ENCODE results near the gene CROT.

The CROT gene

GRCh38 chr7:87427288-87427687, 81.8 kb downstream of the CROT start:
- no peak for DNase-seq (ENCODE audit: low read depth)
- H3K4me3 ChIP-seq (ENCODE audit: low read depth, low read length): no peak overlapping the region
- TF ChIP-seq, protein P1, sequence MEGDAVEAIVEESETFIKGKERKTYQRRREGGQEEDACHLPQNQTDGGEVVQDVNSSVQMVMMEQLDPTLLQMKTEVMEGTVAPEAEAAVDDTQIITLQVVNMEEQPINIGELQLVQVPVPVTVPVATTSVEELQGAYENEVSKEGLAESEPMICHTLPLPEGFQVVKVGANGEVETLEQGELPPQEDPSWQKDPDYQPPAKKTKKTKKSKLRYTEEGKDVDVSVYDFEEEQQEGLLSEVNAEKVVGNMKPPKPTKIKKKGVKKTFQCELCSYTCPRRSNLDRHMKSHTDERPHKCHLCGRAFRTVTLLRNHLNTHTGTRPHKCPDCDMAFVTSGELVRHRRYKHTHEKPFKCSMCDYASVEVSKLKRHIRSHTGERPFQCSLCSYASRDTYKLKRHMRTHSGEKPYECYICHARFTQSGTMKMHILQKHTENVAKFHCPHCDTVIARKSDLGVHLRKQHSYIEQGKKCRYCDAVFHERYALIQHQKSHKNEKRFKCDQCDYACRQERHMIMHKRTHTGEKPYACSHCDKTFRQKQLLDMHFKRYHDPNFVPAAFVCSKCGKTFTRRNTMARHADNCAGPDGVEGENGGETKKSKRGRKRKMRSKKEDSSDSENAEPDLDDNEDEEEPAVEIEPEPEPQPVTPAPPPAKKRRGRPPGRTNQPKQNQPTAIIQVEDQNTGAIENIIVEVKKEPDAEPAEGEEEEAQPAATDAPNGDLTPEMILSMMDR (conservative IDR thresholded peaks at IDR 0.05; ENCODE audit: low read depth, low read length): no peak

- TF ChIP-seq, protein P1 (conservative IDR thresholded peaks at IDR 0.05; ENCODE audit: low read depth, low read length): no peak
- DNase-seq (ENCODE audit: low read depth): no peak
- no peak overlapping the region for H3K4me3 ChIP-seq (ENCODE audit: low read depth, low read length)
These were observed 87.1 kb downstream of the CROT start for GRCh38 chr7:87432536-87432935.

GRCh38 chr7:87435546-87435945, 90.1 kb downstream of the CROT start:
- peak; percentile 57 for DNase-seq (ENCODE audit: low read depth)
- H3K4me3 ChIP-seq (ENCODE audit: low read depth, low read length): no peak overlapping the region
- TF ChIP-seq, protein P1 (conservative IDR thresholded peaks at IDR 0.05; ENCODE audit: low read depth, low read length): no peak

DNA sequence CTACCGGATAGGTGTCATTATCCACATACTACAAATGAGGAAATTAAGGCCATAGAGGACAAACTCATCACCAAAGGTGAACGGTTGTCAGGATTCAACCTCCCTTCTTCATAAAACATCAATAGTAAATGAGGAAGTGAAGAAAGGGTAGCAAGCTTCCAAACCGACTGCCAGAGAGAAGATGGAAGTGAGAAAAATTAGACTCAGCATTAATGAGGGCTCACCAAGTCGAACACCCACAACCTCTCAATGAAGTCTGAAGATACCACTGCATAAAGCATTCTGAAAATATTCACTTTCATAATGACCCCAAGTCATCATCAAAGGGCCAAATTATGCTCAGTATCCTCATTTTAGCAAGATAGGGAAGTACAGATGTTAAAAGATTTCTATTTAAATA, 100.4 kb downstream of the CROT start:
- TF ChIP-seq, protein P1 (conservative IDR thresholded peaks at IDR 0.05; ENCODE audit: low read depth, low read length): no peak
- H3K4me3 ChIP-seq (ENCODE audit: low read depth, low read length): no peak overlapping the region
- DNase-seq (ENCODE audit: low read depth): no peak

DNA sequence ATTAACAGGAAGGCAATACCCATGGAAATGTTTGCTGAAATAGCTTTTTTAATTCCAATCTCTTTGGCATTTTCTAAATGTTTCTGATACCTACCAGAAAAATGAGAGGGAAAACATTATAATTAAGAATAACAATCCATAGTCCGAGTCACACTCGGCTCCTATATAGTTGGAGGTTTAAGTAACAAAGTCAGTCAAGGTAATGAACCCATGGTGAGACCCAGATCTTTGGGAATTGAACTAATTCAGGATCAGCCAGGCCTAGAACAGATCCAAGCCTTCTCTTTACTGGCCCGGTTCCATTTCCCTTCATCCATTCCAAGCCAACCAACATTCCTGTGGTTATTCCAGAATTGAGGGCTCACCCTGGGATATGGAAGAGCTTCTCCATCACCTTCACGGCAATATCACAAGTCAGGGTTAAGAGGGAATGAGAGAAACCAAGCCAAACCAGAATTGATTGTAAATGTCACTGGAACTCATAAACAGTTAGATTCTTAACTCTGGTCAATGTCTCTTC, 101.7 kb downstream of the CROT start:
- TF ChIP-seq, protein P1 (conservative IDR thresholded peaks at IDR 0.05; ENCODE audit: low read depth, low read length): no peak
- no peak for DNase-seq (ENCODE audit: low read depth)
- no peak overlapping the region for H3K4me3 ChIP-seq (ENCODE audit: low read depth, low read length)

GRCh38 chr7:87448388-87448787, 102.9 kb downstream of the CROT start:
- no peak overlapping the region for H3K4me3 ChIP-seq (ENCODE audit: low read depth, low read length)
- DNase-seq (ENCODE audit: low read depth): no peak
- TF ChIP-seq, protein P1 (conservative IDR thresholded peaks at IDR 0.05; ENCODE audit: low read depth, low read length): no peak
